Liver (tissue), 9 donors: Measurements from ENCODE around the gene ARHGEF28. TPM values are rescaled to one million over a fixed set of nuclear protein-coding genes. Genes with fewer than 3 reads are reported as not detected.

Experiments
- DNase-seq: peaks from one replicate; pipeline ENCODE4 v3.0.0-alpha.2; 2017; ENCODE audit warnings: low spot score
- H3K27ac ChIP-seq, 2 donors: one replicate each; pipeline ENCODE4 v1.7.0; 2013; ENCODE audit warnings: inconsistent platforms in 2 of 2, low read length in 2 of 2, control low read depth in 1 of 2, low read depth in 1 of 2, mild to moderate bottlenecking in 1 of 2
- H3K27me3 ChIP-seq, 4 donors: one replicate each; pipeline versions ENCODE4 v1.6.1 to v1.7.0; 2013; ENCODE audit warnings: low read length in 3 of 4, inconsistent platforms in 1 of 4, mild to moderate bottlenecking in 1 of 4, moderate library complexity in 1 of 4; ENCODE audit not compliant: control insufficient read depth in 4 of 4, insufficient read depth in 4 of 4
- H3K36me3 ChIP-seq, 4 donors: one replicate each; pipeline versions ENCODE4 v1.6.1 to v1.7.0; 2013; ENCODE audit warnings: low read length in 3 of 4, mild to moderate bottlenecking in 3 of 4, low read depth in 1 of 4, moderate library complexity in 1 of 4; ENCODE audit not compliant: control insufficient read depth in 4 of 4, insufficient read depth in 3 of 4
- H3K4me1 ChIP-seq, 4 donors: one replicate each; pipeline versions ENCODE4 v1.6.1 to v1.7.0; 2013; ENCODE audit warnings: low read length in 3 of 4, mild to moderate bottlenecking in 3 of 4, moderate library complexity in 1 of 4; ENCODE audit not compliant: control insufficient read depth in 4 of 4, insufficient read depth in 4 of 4
- H3K4me3 ChIP-seq, 3 donors: one replicate each; pipeline versions ENCODE4 v1.6.1 to v1.7.0; 2013; ENCODE audit warnings: low read length in 3 of 3, control low read depth in 1 of 3, low read depth in 1 of 3, mild to moderate bottlenecking in 1 of 3
- H3K9ac ChIP-seq, 2 donors: one replicate each; pipeline ENCODE4 v1.7.0; 2013; ENCODE audit warnings: low read length in 2 of 2, mild to moderate bottlenecking in 2 of 2, moderate library complexity in 2 of 2, control low read depth in 1 of 2, low read depth in 1 of 2
- H3K9me3 ChIP-seq, 4 donors: one replicate each; pipeline versions ENCODE4 v1.6.1 to v1.7.0; 2013; ENCODE audit warnings: low read length in 3 of 4; ENCODE audit not compliant: control insufficient read depth in 4 of 4
- ATF3 ChIP-seq: IDR thresholded peaks from 2 replicates; pipeline ENCODE4 v1.6.1; 2016; ENCODE audit warnings: antibody characterized with exemption
- EGR1 ChIP-seq, 2 donors: IDR thresholded peaks; 2 replicates each; pipeline ENCODE4 v1.6.1; 2016 to 2018; ENCODE audit warnings: antibody characterized with exemption in 2 of 2, low read depth in 2 of 2
- FOXA1 ChIP-seq: IDR thresholded peaks from 2 replicates; pipeline ENCODE4 v1.6.1; 2016; ENCODE audit warnings: antibody characterized with exemption
- FOXA2 ChIP-seq: IDR thresholded peaks from 2 replicates; pipeline ENCODE4 v1.6.1; 2016; ENCODE audit warnings: antibody characterized with exemption
- GABPA ChIP-seq, 2 donors: IDR thresholded peaks in 1 of 2; conservative IDR thresholded peaks in 1 of 2; 2 replicates each; pipeline ENCODE4 v1.6.1; 2016; ENCODE audit warnings: antibody characterized with exemption in 2 of 2, mild to moderate bottlenecking in 1 of 2, moderate library complexity in 1 of 2
- HNF4A ChIP-seq, 2 donors: conservative IDR thresholded peaks; 2 replicates each; pipeline ENCODE4 v1.6.1; 2016; ENCODE audit warnings: antibody characterized with exemption in 2 of 2, mild to moderate bottlenecking in 2 of 2
- NR2F2 ChIP-seq: IDR thresholded peaks from 2 replicates; pipeline ENCODE4 v1.6.1; 2016; ENCODE audit warnings: antibody characterized with exemption
- RAD21 ChIP-seq, 2 donors: IDR thresholded peaks; 2 replicates each; pipeline ENCODE4 v1.6.1; 2016; ENCODE audit warnings: antibody characterized with exemption in 2 of 2, mild to moderate bottlenecking in 2 of 2
- RXRA ChIP-seq, 2 donors: IDR thresholded peaks; 2 replicates each; pipeline ENCODE4 v1.6.1; 2017 to 2018; ENCODE audit warnings: antibody characterized with exemption in 2 of 2, mild to moderate bottlenecking in 1 of 2
- SP1 ChIP-seq: IDR thresholded peaks from 2 replicates; pipeline ENCODE4 v1.6.1; 2018; ENCODE audit warnings: antibody characterized with exemption, mild to moderate bottlenecking
- TAF1 ChIP-seq: conservative IDR thresholded peaks from 2 replicates; pipeline ENCODE4 v1.6.1; 2016; ENCODE audit warnings: antibody characterized with exemption, mild to moderate bottlenecking
- YY1 ChIP-seq: IDR thresholded peaks from 2 replicates; pipeline ENCODE4 v1.6.1; 2016; ENCODE audit warnings: antibody characterized with exemption, mild to moderate bottlenecking
- ZBTB33 ChIP-seq: IDR thresholded peaks from 2 replicates; pipeline ENCODE4 v1.6.1; 2016; ENCODE audit warnings: antibody characterized with exemption
- WGBS: extraction: QIAGEN DNeasy Blood & Tissue Kit; methylation state at CpG from one replicate; pipeline ENCODE4 v1.1.7; 2013; 5-methylcytosine and 5-hydroxymethylcytosine counted together
- polyA plus RNA-seq, 2 donors: library from polyadenylated mRNA; stranded (reverse) in 1 of 2; unstranded in 1 of 2; fragments of 200-250 nt in 1 of 2; fragments of >200 nt in 1 of 2; fragmentation: Nextera tagmentation in 1 of 2; extraction: Ambion mirVana in 1 of 2; gene quantifications; one replicate each; pipeline versions ENCODE4 v1.2.1 to v1.2.3, GENCODE V29; 2013 to 2015
- total RNA-seq, 2 donors: library from RNA; depleted of rRNA; stranded (reverse); fragments of >200 nt; gene quantifications; one replicate each; pipeline ENCODE4 v1.2.3, GENCODE V29; 2014
- TF ChIP-seq, protein P1 (sequence below): IDR thresholded peaks from 2 replicates; pipeline ENCODE4 v1.6.1; 2016; ENCODE audit warnings: antibody characterized with exemption
- TF ChIP-seq, protein P2 (sequence below): fragments of 150-350 bp; IDR thresholded peaks from 2 replicates; pipeline ENCODE4 v1.5.1; 2017; ENCODE audit warnings: improper control_type of control experiment, low read depth, low read length; ENCODE audit not compliant: missing input control
- donor health status: healthy.
- donor health status: healthy.
- donor health status: healthy.
- donor health status: healthy.
- donor health status: healthy.

The ARHGEF28 gene
- total and polyA plus RNA-seq, 4 donors: 1.6 to 13.9 (median 3.6) TPM

- Histone ChIP-seq H3K4me1 (no peaks in the 10 kb centered on the region), H3K4me3 (no peak overlapping the region), H3K9me3 (no peaks in the 10 kb centered on the region), H3K36me3 (no peaks in the 10 kb centered on the region), H3K27me3 (no peaks in the 10 kb centered on the region), H3K27ac (no peak overlapping the region), H3K9ac (no peak overlapping the region)
- WGBS: 87% methylated on average over 5 of the region's 5 CpGs
- DNase-seq: no peak
- TF ChIP-seq ZBTB33 (no peak), SP1 (no peak), FOXA2 (no peak), YY1 (no peak), NR2F2 (no peak), ATF3 (no peak), RXRA (IDR thresholded peaks at IDR 0.05) (no peak)
- TF ChIP-seq, protein P1, sequence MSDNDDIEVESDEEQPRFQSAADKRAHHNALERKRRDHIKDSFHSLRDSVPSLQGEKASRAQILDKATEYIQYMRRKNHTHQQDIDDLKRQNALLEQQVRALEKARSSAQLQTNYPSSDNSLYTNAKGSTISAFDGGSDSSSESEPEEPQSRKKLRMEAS: no peak
These were observed 329.4 kb downstream of the ARHGEF28 start for GRCh38 chr5:73955271-73955846.

- H3K27ac ChIP-seq: no peak overlapping the region
- H3K36me3 ChIP-seq: no peaks in the 10 kb centered on the region
- TF ChIP-seq TAF1 (no peak), FOXA2 (no peak), RAD21 (IDR thresholded peaks at IDR 0.05) (no peak), EGR1 (IDR thresholded peaks at IDR 0.05; ENCODE audit: low read depth in 2 of 2) (no peak), FOXA1 (no peak), ATF3 (no peak), SP1 (no peak), GABPA (IDR thresholded peaks at IDR 0.05 in 1 of 2, conservative IDR thresholded peaks at IDR 0.05 in 1 of 2) (no peak), YY1 (no peak), HNF4A (conservative IDR thresholded peaks at IDR 0.05) (no peak)
- TF ChIP-seq, protein P2, sequence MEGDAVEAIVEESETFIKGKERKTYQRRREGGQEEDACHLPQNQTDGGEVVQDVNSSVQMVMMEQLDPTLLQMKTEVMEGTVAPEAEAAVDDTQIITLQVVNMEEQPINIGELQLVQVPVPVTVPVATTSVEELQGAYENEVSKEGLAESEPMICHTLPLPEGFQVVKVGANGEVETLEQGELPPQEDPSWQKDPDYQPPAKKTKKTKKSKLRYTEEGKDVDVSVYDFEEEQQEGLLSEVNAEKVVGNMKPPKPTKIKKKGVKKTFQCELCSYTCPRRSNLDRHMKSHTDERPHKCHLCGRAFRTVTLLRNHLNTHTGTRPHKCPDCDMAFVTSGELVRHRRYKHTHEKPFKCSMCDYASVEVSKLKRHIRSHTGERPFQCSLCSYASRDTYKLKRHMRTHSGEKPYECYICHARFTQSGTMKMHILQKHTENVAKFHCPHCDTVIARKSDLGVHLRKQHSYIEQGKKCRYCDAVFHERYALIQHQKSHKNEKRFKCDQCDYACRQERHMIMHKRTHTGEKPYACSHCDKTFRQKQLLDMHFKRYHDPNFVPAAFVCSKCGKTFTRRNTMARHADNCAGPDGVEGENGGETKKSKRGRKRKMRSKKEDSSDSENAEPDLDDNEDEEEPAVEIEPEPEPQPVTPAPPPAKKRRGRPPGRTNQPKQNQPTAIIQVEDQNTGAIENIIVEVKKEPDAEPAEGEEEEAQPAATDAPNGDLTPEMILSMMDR: no peak
- 89% methylated on average over 3 of the region's 3 CpGs for WGBS
- H3K9me3 ChIP-seq: no peaks in the 10 kb centered on the region
- no peak for DNase-seq
- no peak overlapping the region for H3K9ac ChIP-seq
- H3K4me1 ChIP-seq: no peaks in the 10 kb centered on the region
- no peak overlapping the region for H3K4me3 ChIP-seq
- no peaks in the 10 kb centered on the region for H3K27me3 ChIP-seq
These were observed 331.5 kb downstream of the ARHGEF28 start for GRCh38 chr5:73957397-73958001.
